GM12878 (cell line): ENCODE measurements around the gene HIBCH. TPM values are rescaled to one million over a fixed set of nuclear protein-coding genes. Genes with fewer than 3 reads are reported as not detected.

ENCODE experiments used
- ATAC-seq: fragments of 200-7000 bp; cut with Tn5 transposase; 3 replicates; pipeline ENCODE4 v1.9.1; 2020; ENCODE audit warnings: mild to moderate bottlenecking, moderate library complexity
- BruUV-seq: library from RNA; stranded (reverse); fragments of 400-500 nt; replicated peaks from 2 replicates; lab custom pipeline; 2021; lab: Mats Ljungman, UMichigan
- CTCF ChIA-PET: fragments of 300-600 bp; sonication (Branson Sonifier 250); formaldehyde crosslinking; extraction: SDS; loops from one replicate; lab custom pipeline; 2021; ENCODE audit warnings: inconsistent platforms; lab: Yijun Ruan, JAX
- POLR2A ChIA-PET: fragments of 350-600 bp; formaldehyde crosslinking; extraction: SDS; loops from one replicate; lab custom pipeline; 2021; ENCODE audit warnings: inconsistent platforms; lab: Charles Lee
- RAD21 ChIA-PET: fragments of 300-600 bp; sonication (Branson Sonifier 250); formaldehyde crosslinking; loops from one replicate; lab custom pipeline; 2023; ENCODE audit warnings: antibody characterized with exemption; ENCODE audit not compliant: unreplicated experiment; lab: Charles Lee
- SMC1A ChIA-PET: fragments of 300-600 bp; sonication (Branson Sonifier 250); formaldehyde crosslinking; loops from one replicate; lab custom pipeline; 2023; ENCODE audit not compliant: unreplicated experiment, uncharacterized antibody; lab: Charles Lee
- DNase-seq: peaks from one replicate; pipeline ENCODE4 v3.0.0-alpha.2; 2011; ENCODE audit warnings: low read depth, low spot score
- FAIRE-seq: peaks from 3 replicates; lab custom pipeline; 2011; peaks lifted over from hg19 to GRCh38; lab: Jason Lieb, UNC
- H2AFZ ChIP-seq: 2 replicates; pipeline ENCODE4 v1.6.0; 2011; ENCODE audit warnings: low read depth, low read length, control low read depth; ENCODE audit not compliant: control insufficient read depth
- H3K27ac ChIP-seq: 2 replicates; pipeline ENCODE4 v1.5.1; 2011; ENCODE audit warnings: control low read depth; ENCODE audit not compliant: control insufficient read depth, insufficient read depth
- H3K27me3 ChIP-seq, 2 experiments: replicated peaks in 1 of 2; 2 replicates each; pipeline versions ENCODE4 v1.6.0 to v1.6.1; 2011; ENCODE audit warnings: low read length in 1 of 2; ENCODE audit not compliant: control insufficient read depth in 2 of 2, insufficient read depth in 2 of 2
- H3K36me3 ChIP-seq, 2 experiments: 2 replicates each; pipeline ENCODE4 v1.5.1; 2011; ENCODE audit warnings: low read length in 1 of 2; ENCODE audit not compliant: control insufficient read depth in 2 of 2, insufficient read depth in 2 of 2
- H3K4me1 ChIP-seq: 2 replicates; pipeline ENCODE4 v1.6.1; 2011; ENCODE audit warnings: mild to moderate bottlenecking, low read length, moderate library complexity, mixed read lengths; ENCODE audit not compliant: control insufficient read depth, insufficient read depth
- H3K4me2 ChIP-seq: 2 replicates; pipeline ENCODE4 v1.6.0; 2011; ENCODE audit warnings: control low read depth; ENCODE audit not compliant: control insufficient read depth, insufficient read depth
- H3K4me3 ChIP-seq: fragments of 200-600 bp; sonication (generic); 2 replicates; pipeline ENCODE4 v1.5.1; 2016
- H3K79me2 ChIP-seq: 2 replicates; pipeline ENCODE4 v1.6.0; 2011; ENCODE audit warnings: low read length; ENCODE audit not compliant: control insufficient read depth, insufficient read depth
- H3K9ac ChIP-seq: 2 replicates; pipeline ENCODE4 v1.8.0; 2011; ENCODE audit warnings: low read length, control low read depth, mixed read lengths; ENCODE audit not compliant: control insufficient read depth, insufficient read depth
- H3K9me3 ChIP-seq: replicated peaks from 3 replicates; pipeline ENCODE4 v1.5.1; 2011; ENCODE audit warnings: mild to moderate bottlenecking, low read length; ENCODE audit not compliant: control insufficient read depth, insufficient read depth
- H4K20me1 ChIP-seq: 2 replicates; pipeline ENCODE4 v1.6.0; 2011; ENCODE audit not compliant: control insufficient read depth, insufficient read depth
- CBX5 ChIP-seq: sonication (generic); IDR thresholded peaks from 2 replicates; pipeline ENCODE4 v1.6.1; 2016; ENCODE audit warnings: low read depth, moderate library complexity, mild to moderate bottlenecking, inconsistent platforms
- CREM ChIP-seq: IDR thresholded peaks from 2 replicates; pipeline ENCODE4 v1.6.1; 2014; ENCODE audit warnings: antibody characterized with exemption, low read depth
- EED ChIP-seq: sonication (generic); IDR thresholded peaks from 2 replicates; pipeline ENCODE4 v1.6.1; 2016; ENCODE audit warnings: antibody characterized with exemption, low read depth
- FOXM1 ChIP-seq: IDR thresholded peaks from 2 replicates; pipeline ENCODE4 v1.6.1; 2012; ENCODE audit warnings: low read depth, mild to moderate bottlenecking, inconsistent platforms, low read length, moderate library complexity
- GATAD2B ChIP-seq: fragments of 450-650 bp; conservative IDR thresholded peaks from 2 replicates; pipeline ENCODE4 v1.6.1; 2017; ENCODE audit warnings: low read depth, mild to moderate bottlenecking, moderate library complexity
- HDAC6 ChIP-seq: fragments of 200-600 bp; sonication (generic); IDR thresholded peaks from one replicate; pipeline ENCODE4 v1.8.0; 2017; ENCODE audit warnings: antibody characterized with exemption; ENCODE audit not compliant: unreplicated experiment
- IKZF2 ChIP-seq, 2 experiments: fragments of 450-650 bp; IDR thresholded peaks; 2 replicates each; pipeline ENCODE4 v1.6.1; 2017; ENCODE audit warnings: mild to moderate bottlenecking in 2 of 2, moderate library complexity in 2 of 2
- POLR2AphosphoS2 ChIP-seq: IDR thresholded peaks from 2 replicates; pipeline ENCODE4 v1.6.1; 2011; ENCODE audit warnings: low read depth, mild to moderate bottlenecking, low read length, improper control_type of control experiment, moderate library complexity
- RCOR1 ChIP-seq: conservative IDR thresholded peaks from 2 replicates; pipeline ENCODE4 v1.6.1; 2012; ENCODE audit warnings: low read depth, low read length, improper control_type of control experiment
- RUNX3 ChIP-seq: IDR thresholded peaks from 2 replicates; pipeline ENCODE4 v1.6.1; 2012; ENCODE audit warnings: low read length, inconsistent platforms
- SMC3 ChIP-seq: IDR thresholded peaks from 2 replicates; pipeline ENCODE4 v1.6.1; 2011; ENCODE audit warnings: low read length, improper control_type of control experiment, borderline replicate concordance
- SRF ChIP-seq, 2 experiments: IDR thresholded peaks; 2 replicates each; pipeline ENCODE4 v1.6.1; 2011; ENCODE audit warnings: low read depth in 2 of 2, low read length in 2 of 2, mild to moderate bottlenecking in 1 of 2, moderate library complexity in 1 of 2
- WGBS: methylation state at CpG from one replicate; pipeline ENCODE4 v1.1.6; 2016; ENCODE audit warnings: low lambda C conversion rate; ENCODE audit not compliant: insufficient replicate concordance, insufficient coverage; ENCODE audit errors: missing lambda C conversion rate; 5-methylcytosine and 5-hydroxymethylcytosine counted together
- in situ Hi-C: fragments of 300-500 bp; cut with MboI; formaldehyde crosslinking; loops from 9 replicates; pipeline ENCODE4 v1.14.3; 2018; ENCODE audit warnings: mixed read lengths
- intact Hi-C: fragments of 100-400 bp; cut with micrococcal nuclease; formaldehyde crosslinking; loops from one replicate; pipeline ENCODE4 v1.14.2; 2022; ENCODE audit not compliant: unreplicated experiment
- polyA plus RNA-seq, 11 experiments: library from polyadenylated mRNA; depleted of rRNA in 4 of 11; unstranded in 6 of 11; stranded (reverse) in 5 of 11; fragments of >200 nt; fragmentation: Nextera tagmentation in 4 of 11; fragmentation: Illumina TruSeq in 1 of 11; extraction: Ambion mirVana in 4 of 11; extraction: Trizol in 1 of 11; gene quantifications; 1 replicate in 1 of 11; 2 replicates in 10 of 11; pipeline versions ENCODE4 v1.2.1 to v1.2.3, GENCODE V29; 2011 to 2016; ENCODE audit warnings: inconsistent platforms in 2 of 11, missing spikeins in 2 of 11, low read depth in 1 of 11
- total RNA-seq, 4 experiments: library from RNA; depleted of rRNA in 3 of 4; stranded (reverse); fragments of >200 nt in 3 of 4; fragmentation: Illumina TruSeq in 1 of 4; extraction: Trizol in 1 of 4; gene quantifications; 2 replicates each; pipeline versions ENCODE4 v1.2.1 to v1.2.3, GENCODE V29; 2013 to 2021
- TF ChIP-seq, protein P1 (sequence below): fragments of 450-650 bp; conservative IDR thresholded peaks from 2 replicates; pipeline ENCODE4 v1.6.1; 2017; ENCODE audit warnings: mild to moderate bottlenecking, moderate library complexity
- TF ChIP-seq, protein P2 (sequence below): fragments of 450-650 bp; IDR thresholded peaks from 2 replicates; pipeline ENCODE4 v1.6.1; 2016; ENCODE audit warnings: mild to moderate bottlenecking

HIBCH gene
- total and polyA plus RNA-seq, 10 of the 15 experiments (the other 5 are each of a cell fraction or from before 2014, with no cell fraction given): 22.3 to 81.0 (median 37.4) TPM

DNA sequence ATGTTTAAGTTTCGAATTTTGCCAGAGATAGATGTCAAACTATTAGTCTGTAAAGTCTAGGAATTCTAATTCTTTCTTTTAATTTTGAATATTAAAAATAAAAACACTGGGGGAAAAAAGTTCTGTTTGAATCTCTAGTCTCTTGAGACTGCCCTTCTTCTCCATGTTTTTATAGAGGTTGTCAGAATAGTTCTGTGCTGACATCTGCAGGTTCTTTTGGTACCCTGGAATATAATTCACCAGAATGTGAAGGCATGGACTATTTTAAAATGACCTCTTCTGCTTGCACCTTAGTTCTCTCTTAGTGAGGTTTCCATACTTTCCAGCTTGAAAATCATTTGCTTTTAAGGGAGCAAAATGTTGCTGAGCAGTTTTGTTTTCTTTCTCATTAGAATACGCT, 136.1 kb downstream of the HIBCH start:
- ChIA-PET RAD21 (no interaction called here), CTCF (interaction anchor here (0.6 to 6.3 kb wide), 4 partner anchors 13 to 519 kb away, joined by 3 to 73 read pairs (median 4); no protein-coding TSS in a partner anchor), POLR2A (interaction anchor here (2.0 kb wide), 1 partner anchor 28 kb away, joined by 4 read pairs; no protein-coding TSS in a partner anchor), SMC1A (interaction anchor here (0.6 to 1.2 kb wide), 2 partner anchors 59 to 93 kb away, joined by 4 to 6 read pairs; no protein-coding TSS in a partner anchor)
- H3K79me2 ChIP-seq: no peaks in the 10 kb centered on the region; the same call in 1 of the 2 replicates
- TF ChIP-seq SMC3: peak; percentile 22; the same call in 1 of the 2 replicates
- TF ChIP-seq CBX5: no peak
- in situ Hi-C loops (no loop called here), intact Hi-C loops (loop anchor here (5.0 kb wide), 3 partner anchors 134 to 521 kb away; partner anchors contain the start of genes ASNSD1 and HIBCH)
- no peak overlapping the region for H3K27ac ChIP-seq
- H3K4me2 ChIP-seq: no peak overlapping the region
- H3K36me3 ChIP-seq: no peaks in the 10 kb centered on the region
- H2AFZ ChIP-seq: no peak overlapping the region
- DNase-seq (no peak), FAIRE-seq (no peak), ATAC-seq (no peak)
- H3K27me3 ChIP-seq: no peaks in the 10 kb centered on the region
- peaks cover 16% of the 10 kb centered on the region for H3K4me1 ChIP-seq
- no TSS peak for BruUV-seq
- H3K9ac ChIP-seq: no peak overlapping the region
- no peak overlapping the region for H3K4me3 ChIP-seq
- no peaks in the 10 kb centered on the region for H3K9me3 ChIP-seq
- WGBS: 82% methylated on average over 2 of the region's 2 CpGs
- no peaks in the 10 kb centered on the region for H4K20me1 ChIP-seq

DNA sequence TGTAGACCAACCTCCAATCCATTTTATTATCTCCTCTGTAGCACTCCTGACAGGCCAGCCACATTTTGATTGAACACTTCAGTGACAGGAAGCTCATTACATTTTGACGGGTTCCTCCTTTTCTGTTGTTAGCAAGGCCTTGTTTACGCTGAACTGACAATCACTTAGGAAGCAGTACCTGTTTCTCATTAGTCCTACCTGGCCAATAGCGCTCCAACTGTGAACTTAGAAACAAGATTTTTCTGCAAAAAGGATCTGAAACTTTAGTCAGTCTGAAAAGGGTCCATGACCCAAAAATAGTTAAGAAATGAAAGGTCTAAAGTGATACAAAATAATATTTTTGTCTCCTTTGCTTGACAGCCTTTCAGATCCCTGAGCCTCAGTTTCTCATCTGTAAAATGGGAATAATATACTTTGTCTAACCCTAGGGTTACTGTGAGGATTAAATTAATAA, 137.5 kb downstream of the HIBCH start:
- ChIA-PET POLR2A (interaction anchor here (2.0 kb wide), 1 partner anchor 27 kb away, joined by 4 read pairs; no protein-coding TSS in a partner anchor), SMC1A (interaction anchor here (1.0 to 3.6 kb wide), 11 partner anchors 17 to 171 kb away, joined by 3 to 42 read pairs (median 4); no protein-coding TSS in a partner anchor), RAD21 (interaction anchor here (0.7 to 4.3 kb wide), 4 partner anchors 27 to 96 kb away, joined by 3 to 56 read pairs (median 4); no protein-coding TSS in a partner anchor), CTCF (interaction anchor here (0.6 to 6.3 kb wide), 8 partner anchors 8 to 176 kb away, joined by 3 to 73 read pairs (median 6); partner anchors contain the start of gene HIBCH)
- FAIRE-seq (no peak), ATAC-seq (peak; percentile 15), DNase-seq (no peak)
- no peaks in the 10 kb centered on the region for H3K36me3 ChIP-seq
- H4K20me1 ChIP-seq: no peaks in the 10 kb centered on the region
- intact Hi-C loops (loop anchor here (5.0 kb wide), 3 partner anchors 135 to 520 kb away; partner anchors contain the start of genes ASNSD1 and HIBCH), in situ Hi-C loops (no loop called here)
- no peak overlapping the region for H2AFZ ChIP-seq
- H3K9ac ChIP-seq: no peak overlapping the region
- H3K4me3 ChIP-seq: no peak overlapping the region
- H3K27me3 ChIP-seq: no peaks in the 10 kb centered on the region
- H3K4me2 ChIP-seq: peak overlapping the region; percentile 70
- H3K27ac ChIP-seq: no peak overlapping the region
- WGBS: 89% methylated on average over 3 of the region's 3 CpGs
- TSS peak; percentile 52 for BruUV-seq
- no peaks in the 10 kb centered on the region for H3K9me3 ChIP-seq
- no peaks in the 10 kb centered on the region; the same call in 1 of the 2 replicates for H3K79me2 ChIP-seq
- peaks cover 16% of the 10 kb centered on the region for H3K4me1 ChIP-seq
- 0 out of 4 replicates have a peak, but pooled peaks of 1 of the 2 experiments have one; percentile 32 for TF ChIP-seq IKZF2 (IDR thresholded peaks at IDR 0.05)
- TF ChIP-seq SRF (IDR thresholded peaks at IDR 0.05; ENCODE audit: low read depth in 2 of 2, low read length in 2 of 2): no peak
- TF ChIP-seq, protein P1, sequence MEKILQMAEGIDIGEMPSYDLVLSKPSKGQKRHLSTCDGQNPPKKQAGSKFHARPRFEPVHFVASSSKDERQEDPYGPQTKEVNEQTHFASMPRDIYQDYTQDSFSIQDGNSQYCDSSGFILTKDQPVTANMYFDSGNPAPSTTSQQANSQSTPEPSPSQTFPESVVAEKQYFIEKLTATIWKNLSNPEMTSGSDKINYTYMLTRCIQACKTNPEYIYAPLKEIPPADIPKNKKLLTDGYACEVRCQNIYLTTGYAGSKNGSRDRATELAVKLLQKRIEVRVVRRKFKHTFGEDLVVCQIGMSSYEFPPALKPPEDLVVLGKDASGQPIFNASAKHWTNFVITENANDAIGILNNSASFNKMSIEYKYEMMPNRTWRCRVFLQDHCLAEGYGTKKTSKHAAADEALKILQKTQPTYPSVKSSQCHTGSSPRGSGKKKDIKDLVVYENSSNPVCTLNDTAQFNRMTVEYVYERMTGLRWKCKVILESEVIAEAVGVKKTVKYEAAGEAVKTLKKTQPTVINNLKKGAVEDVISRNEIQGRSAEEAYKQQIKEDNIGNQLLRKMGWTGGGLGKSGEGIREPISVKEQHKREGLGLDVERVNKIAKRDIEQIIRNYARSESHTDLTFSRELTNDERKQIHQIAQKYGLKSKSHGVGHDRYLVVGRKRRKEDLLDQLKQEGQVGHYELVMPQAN: 0 out of 2 replicates have a peak, but pooled peaks have one; percentile 18
- no peak for TF ChIP-seq CREM
- TF ChIP-seq RCOR1: no peak
- no peak for TF ChIP-seq EED
- TF ChIP-seq RUNX3: no peak
- TF ChIP-seq HDAC6: no peak
- TF ChIP-seq, protein P2, sequence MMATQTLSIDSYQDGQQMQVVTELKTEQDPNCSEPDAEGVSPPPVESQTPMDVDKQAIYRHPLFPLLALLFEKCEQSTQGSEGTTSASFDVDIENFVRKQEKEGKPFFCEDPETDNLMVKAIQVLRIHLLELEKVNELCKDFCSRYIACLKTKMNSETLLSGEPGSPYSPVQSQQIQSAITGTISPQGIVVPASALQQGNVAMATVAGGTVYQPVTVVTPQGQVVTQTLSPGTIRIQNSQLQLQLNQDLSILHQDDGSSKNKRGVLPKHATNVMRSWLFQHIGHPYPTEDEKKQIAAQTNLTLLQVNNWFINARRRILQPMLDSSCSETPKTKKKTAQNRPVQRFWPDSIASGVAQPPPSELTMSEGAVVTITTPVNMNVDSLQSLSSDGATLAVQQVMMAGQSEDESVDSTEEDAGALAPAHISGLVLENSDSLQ: peak; percentile 83
- TF ChIP-seq FOXM1: no peak
- TF ChIP-seq GATAD2B: no peak
- TF ChIP-seq POLR2AphosphoS2: no peak
